Uterus (tissue), 4 donors: Measurements from ENCODE around the gene LAMA5. TPM values are rescaled to one million over a fixed set of nuclear protein-coding genes. Genes with fewer than 3 reads are reported as not detected.

Experiments used
- DNase-seq, 2 donors: peaks; one replicate each; pipeline ENCODE4 v3.0.0-alpha.2; 2019 to 2020
- H3K27ac ChIP-seq, 2 donors: fragments of 200-600 bp; sonication (generic); 1 replicate in 1 of 2; 2 replicates in 1 of 2; pipeline ENCODE4 v1.5.1; 2016 to 2018
- H3K27me3 ChIP-seq, 2 donors: fragments of 200-600 bp; sonication (generic); one replicate each; pipeline ENCODE4 v1.5.1; 2018 to 2019; ENCODE audit warnings: control low read depth in 1 of 2
- H3K36me3 ChIP-seq, 2 donors: fragments of 200-600 bp; sonication (generic); one replicate each; pipeline ENCODE4 v1.5.1; 2019; ENCODE audit warnings: control low read depth in 1 of 2
- H3K4me1 ChIP-seq, 2 donors: fragments of 200-600 bp; sonication (generic); one replicate each; pipeline ENCODE4 v1.5.1; 2018 to 2019; ENCODE audit warnings: control low read depth in 1 of 2
- H3K4me3 ChIP-seq, 2 donors: fragments of 200-600 bp; sonication (generic); 1 replicate in 1 of 2; 2 replicates in 1 of 2; pipeline ENCODE4 v1.5.1; 2018 to 2019; ENCODE audit warnings: mild to moderate bottlenecking in 1 of 2
- H3K9me3 ChIP-seq, 2 donors: fragments of 200-600 bp; sonication (generic); one replicate each; pipeline ENCODE4 v1.5.1; 2019; ENCODE audit warnings: control low read depth in 1 of 2
- CTCF ChIP-seq, 4 experiments: fragments of 200-600 bp in 2 of 4; fragments of 450-650 bp in 2 of 4; sonication (generic) in 2 of 4; IDR thresholded peaks; one replicate each; pipeline ENCODE4 v1.5.1; 2016 to 2019; ENCODE audit warnings: antibody characterized with exemption in 4 of 4, mild to moderate bottlenecking in 2 of 4, moderate library complexity in 1 of 4
- POLR2A ChIP-seq, 2 donors: fragments of 450-650 bp; IDR thresholded peaks; one replicate each; pipeline ENCODE4 v1.6.1; 2016; ENCODE audit warnings: antibody characterized with exemption in 2 of 2, mild to moderate bottlenecking in 1 of 2, moderate library complexity in 1 of 2
- intact Hi-C: fragments of 100-400 bp; cut with DNase I; formaldehyde crosslinking; loops from one replicate; pipeline ENCODE4 v1.15.1; 2023; ENCODE audit warnings: low total_unique reads
- microRNA-seq: library from miRNA; unstranded; fragments of <30 nt; microRNA quantifications from one replicate; pipeline ENCODE4, GENCODE V29; 2016; ENCODE audit warnings: borderline microRNAs expressed, borderline replicate concordance
- total RNA-seq, 4 donors: library from RNA; depleted of rRNA in 3 of 4; stranded (reverse); fragments of >200 nt in 3 of 4; gene quantifications; one replicate each; pipeline versions ENCODE4 v1.1.0 to v1.2.4, GENCODE V29; 2014 to 2023
- donor health status: DM: yes; HTN: yes; CAD: no.

The LAMA5 gene
- total RNA-seq, 4 donors from 2014 or later = 50.6 to 375 (median 90.8) TPM

DNA sequence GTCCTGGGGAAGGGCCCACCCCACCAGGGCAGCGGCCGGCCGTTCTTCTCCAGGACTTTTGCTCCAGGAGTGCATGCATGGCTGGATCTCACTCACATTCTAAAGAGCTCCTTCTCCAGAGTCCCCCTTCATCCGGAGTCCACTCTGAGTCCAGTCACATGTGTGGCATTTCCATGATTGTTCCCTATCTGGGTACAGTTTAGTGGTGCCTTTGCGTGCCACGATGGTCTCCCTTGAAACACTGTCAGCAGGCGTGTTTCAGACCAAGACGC is 107.9 kb downstream of the LAMA5 start:
- intact Hi-C loops = no loop called here
- Histone ChIP-seq H3K27ac (no peak overlapping the region), H3K36me3 (no peaks in the 10 kb centered on the region), H3K4me3 (no peak overlapping the region), H3K27me3 (no peaks in the 10 kb centered on the region), H3K4me1 (no peaks in the 10 kb centered on the region), H3K9me3 (no peaks in the 10 kb centered on the region)
- DNase-seq = no peak
- TF ChIP-seq POLR2A (IDR thresholded peaks at IDR 0.05) (no peak), CTCF (IDR thresholded peaks at IDR 0.05) (no peak)

Small RNAs within 50 kb of the gene (microRNA-seq; reads per million reads assigned to microRNA genes)
- gene MIR4758 = not detected

Other genes with a start within 250 kb of the LAMA5 start
- gene LSM14B, start 244.8 kb downstream of the LAMA5 start, total RNA-seq = 10 to 100 TPM in 3 of 4 donors, 1 to 10 TPM in 1; 3.1 to 56.8 (median 45.9) TPM
- 100 to 1,000 TPM; 145 to 214 (median 162) TPM for gene PSMA7, start 223.9 kb downstream of the LAMA5 start, total RNA-seq
- gene SS18L1, start 223.5 kb downstream of the LAMA5 start, total RNA-seq = 10 to 100 TPM in 2 of 4 donors, 1 to 10 TPM in 1, under 1 TPM in 1; 0.51 to 21.7 (median 12.8) TPM
- gene MTG2, start 184.3 kb downstream of the LAMA5 start, total RNA-seq = 10 to 100 TPM in 3 of 4 donors, under 1 TPM in 1; 0.59 to 38.5 (median 22.7) TPM
- not detected for gene HRH3, start 147.0 kb downstream of the LAMA5 start, total RNA-seq
- 10 to 100 TPM; 12.3 to 55.9 (median 33.4) TPM for gene OSBPL2, start 128.8 kb downstream of the LAMA5 start, total RNA-seq
- gene ADRM1, start 64.3 kb downstream of the LAMA5 start, total RNA-seq = 10 to 100 TPM; 42.9 to 82.7 (median 60.9) TPM
- gene RPS21, start 19.8 kb upstream of the LAMA5 start, total RNA-seq = over 10,000 TPM in 1 of 4 donors, 1,000 to 10,000 TPM in 3; 1,151 to 14,756 (median 1,928) TPM
- 10 to 100 TPM in 1 of 4 donors, 1 to 10 TPM in 2, under 1 TPM in 1; 0.29 to 10.6 (median 2.6) TPM for gene CABLES2, start 40.0 kb upstream of the LAMA5 start, total RNA-seq
- gene RBBP8NL, start 60.2 kb upstream of the LAMA5 start, total RNA-seq = under 1 TPM in 1 of 4 donors, not detected in 3; 0.35 TPM
- gene GATA5, start 108.7 kb upstream of the LAMA5 start, total RNA-seq = 10 to 100 TPM in 1 of 4 donors, 1 to 10 TPM in 1, under 1 TPM in 1, not detected in 1; 0.26 to 17.8 (median 3.5) TPM